Suprapubic skin (tissue), 4 donors: ENCODE data around the gene ZFR. TPM values are rescaled to one million over a fixed set of nuclear protein-coding genes. Genes with fewer than 3 reads are reported as not detected.

Source experiments
- DNase-seq, 2 donors: peaks; one replicate each; pipeline ENCODE4 v3.0.0-alpha.2; 2019; ENCODE audit warnings: low spot score in 2 of 2
- H3K27ac ChIP-seq: fragments of 200-600 bp; sonication (generic); one replicate; pipeline ENCODE4 v1.5.1; 2019
- H3K27me3 ChIP-seq: fragments of 200-600 bp; sonication (generic); one replicate; pipeline ENCODE4 v1.5.1; 2019
- H3K36me3 ChIP-seq: fragments of 200-600 bp; sonication (generic); one replicate; pipeline ENCODE4 v1.5.1; 2019
- H3K4me1 ChIP-seq: fragments of 200-600 bp; sonication (generic); one replicate; pipeline ENCODE4 v1.5.1; 2019
- H3K4me3 ChIP-seq: fragments of 200-600 bp; sonication (generic); one replicate; pipeline ENCODE4 v1.5.1; 2019; ENCODE audit warnings: mild to moderate bottlenecking
- H3K9me3 ChIP-seq: fragments of 200-600 bp; sonication (generic); one replicate; pipeline ENCODE4 v1.5.1; 2019
- CTCF ChIP-seq, 2 donors: fragments of 200-600 bp in 1 of 2; fragments of 450-650 bp in 1 of 2; sonication (generic) in 1 of 2; IDR thresholded peaks; one replicate each; pipeline ENCODE4 v1.5.1; 2016 to 2019; ENCODE audit warnings: antibody characterized with exemption in 2 of 2, mild to moderate bottlenecking in 1 of 2, moderate library complexity in 1 of 2
- EP300 ChIP-seq: sonication (generic); formaldehyde crosslinking; IDR thresholded peaks from one replicate; pipeline ENCODE4 v1.6.1; 2017; ENCODE audit warnings: antibody characterized with exemption
- POLR2A ChIP-seq, 2 donors: fragments of 450-650 bp; IDR thresholded peaks; one replicate each; pipeline ENCODE4 v1.6.1; 2017; ENCODE audit warnings: antibody characterized with exemption in 2 of 2, mild to moderate bottlenecking in 2 of 2, moderate library complexity in 2 of 2
- POLR2AphosphoS5 ChIP-seq, 3 donors: sonication (generic); formaldehyde crosslinking; IDR thresholded peaks; one replicate each; pipeline ENCODE4 v1.6.1; 2017; ENCODE audit warnings: antibody characterized with exemption in 3 of 3
- WGBS: methylation state at CpG from one replicate; pipeline ENCODE4 v1.1.5; 2018; 5-methylcytosine and 5-hydroxymethylcytosine counted together
- total RNA-seq, 4 donors: library from RNA; depleted of rRNA; stranded (reverse); fragments of >200 nt; gene quantifications; one replicate each; pipeline ENCODE4 v1.1.0, GENCODE V29; 2016

The ZFR gene
- total RNA-seq, 4 donors from 2014 or later, result 49.0 to 66.8 (median 54.1) TPM

DNA sequence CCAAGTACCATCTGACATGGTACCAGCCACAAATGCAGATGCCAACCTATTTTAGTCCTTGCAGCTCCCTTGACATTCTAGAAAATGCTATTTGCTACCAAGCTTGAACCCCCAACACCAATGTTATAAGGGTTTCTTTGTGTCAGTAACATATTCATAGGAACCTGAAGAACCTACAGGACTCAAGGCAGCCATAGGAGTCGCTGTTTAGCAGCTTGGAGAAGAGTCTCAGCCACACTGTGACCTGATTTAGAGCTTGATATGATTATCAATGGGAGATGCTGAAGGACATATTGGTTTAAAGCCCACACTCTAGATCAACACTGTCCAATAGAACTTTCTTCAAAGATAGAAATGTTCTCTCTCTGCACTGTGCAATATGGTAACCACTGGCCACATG is 6.4 kb upstream of the ZFR start:
- Histone ChIP-seq H3K36me3 (no peaks in the 10 kb centered on the region), H3K27me3 (peaks cover 4% of the 10 kb centered on the region), H3K4me3 (no peak overlapping the region), H3K4me1 (peaks cover 11% of the 10 kb centered on the region), H3K27ac (no peak overlapping the region), H3K9me3 (no peaks in the 10 kb centered on the region)
- WGBS, result 61% methylated on average over 1 of the region's 1 CpG
- TF ChIP-seq POLR2A (IDR thresholded peaks at IDR 0.05), result no peak
- no peak for TF ChIP-seq EP300
- no peak for TF ChIP-seq CTCF (IDR thresholded peaks at IDR 0.05)
- TF ChIP-seq POLR2AphosphoS5 (IDR thresholded peaks at IDR 0.05), result no peak
- DNase-seq, result no peak

DNA sequence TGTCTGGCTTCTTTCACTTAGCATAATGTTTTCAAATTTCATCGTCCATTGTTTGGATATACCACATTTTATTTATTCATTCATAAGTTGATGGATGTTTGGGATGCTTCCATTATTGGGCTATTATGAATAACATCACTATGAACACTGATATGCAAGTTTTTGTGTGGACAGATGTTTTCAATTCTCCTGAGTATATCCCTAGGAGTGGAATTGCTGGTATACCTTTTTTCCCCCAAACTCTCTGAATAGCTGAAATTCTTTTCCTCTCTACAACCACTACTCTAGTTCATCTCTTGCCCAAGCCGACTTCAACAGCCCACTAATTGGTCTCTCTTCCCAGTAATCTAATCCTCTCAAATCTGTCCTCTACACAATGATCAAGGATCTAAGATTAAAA is 4.7 kb upstream of the ZFR start:
- WGBS, result 45% methylated on average over 2 of the region's 2 CpGs

GRCh38 chr5:32446630-32447029 is 2.1 kb upstream of the ZFR start:
- no peak for DNase-seq
- TF ChIP-seq CTCF (IDR thresholded peaks at IDR 0.05) (no peak), POLR2A (IDR thresholded peaks at IDR 0.05) (no peak), POLR2AphosphoS5 (IDR thresholded peaks at IDR 0.05) (no peak), EP300 (no peak)
- H3K27ac ChIP-seq, result peak overlapping the region; percentile 93

More for the DNA sequence above, 4.7 kb upstream of the ZFR start:
- TF ChIP-seq POLR2AphosphoS5 (IDR thresholded peaks at IDR 0.05), result no peak
- TF ChIP-seq CTCF (IDR thresholded peaks at IDR 0.05), result no peak
- TF ChIP-seq POLR2A (IDR thresholded peaks at IDR 0.05), result no peak
- no peak for TF ChIP-seq EP300
- Histone ChIP-seq H3K36me3 (no peaks in the 10 kb centered on the region), H3K4me1 (peaks cover 26% of the 10 kb centered on the region), H3K9me3 (no peaks in the 10 kb centered on the region), H3K27ac (no peak overlapping the region), H3K4me3 (no peak overlapping the region), H3K27me3 (peaks cover 4% of the 10 kb centered on the region)
- no peak for DNase-seq

GRCh38 chr5:32445831-32446614 is 1.5 kb upstream of the ZFR start:
- Histone ChIP-seq H3K4me1 (peaks cover 52% of the 10 kb centered on the region), H3K36me3 (no peaks in the 10 kb centered on the region), H3K27ac (peak overlapping the region; percentile 93), H3K4me3 (no peak overlapping the region), H3K9me3 (no peaks in the 10 kb centered on the region), H3K27me3 (peaks cover 4% of the 10 kb centered on the region)
- 71% methylated on average over 23 of the region's 23 CpGs for WGBS
- no peak for DNase-seq
- TF ChIP-seq POLR2AphosphoS5 (IDR thresholded peaks at IDR 0.05), result no peak
- no peak for TF ChIP-seq CTCF (IDR thresholded peaks at IDR 0.05)
- TF ChIP-seq EP300, result no peak
- TF ChIP-seq POLR2A (IDR thresholded peaks at IDR 0.05), result no peak

More at GRCh38 chr5:32446630-32447029, 2.1 kb upstream of the ZFR start:
- 40% methylated on average over 5 of the region's 5 CpGs for WGBS
- Histone ChIP-seq H3K27me3 (peaks cover 4% of the 10 kb centered on the region), H3K36me3 (no peaks in the 10 kb centered on the region), H3K4me1 (peaks cover 46% of the 10 kb centered on the region), H3K4me3 (no peak overlapping the region), H3K9me3 (no peaks in the 10 kb centered on the region)

- peak overlapping the region; percentile 83 for H3K4me3 ChIP-seq
- TF ChIP-seq POLR2A (IDR thresholded peaks at IDR 0.05) (no peak), CTCF (IDR thresholded peaks at IDR 0.05) (no peak), POLR2AphosphoS5 (IDR thresholded peaks at IDR 0.05) (no peak), EP300 (no peak)
- peaks cover 2% of the 10 kb centered on the region for H3K27me3 ChIP-seq
- H3K9me3 ChIP-seq, result no peaks in the 10 kb centered on the region
- no peaks in the 10 kb centered on the region for H3K36me3 ChIP-seq
- peak overlapping the region; percentile 93 for H3K27ac ChIP-seq
- WGBS, result 78% methylated on average over 10 of the region's 10 CpGs
- H3K4me1 ChIP-seq, result peaks cover 56% of the 10 kb centered on the region
- DNase-seq, result no peak
Observed at GRCh38 chr5:32445287-32445758, 783 bp upstream of the ZFR start.
